Measurements from ENCODE around the gene ITPKB. TPM values are rescaled to one million over a fixed set of nuclear protein-coding genes. Genes with fewer than 3 reads are reported as not detected.

The ITPKB gene
- polyA plus RNA-seq, 1 of the 3 experiments (the other 2 are of a cell fraction) = 2.4 TPM

DNA sequence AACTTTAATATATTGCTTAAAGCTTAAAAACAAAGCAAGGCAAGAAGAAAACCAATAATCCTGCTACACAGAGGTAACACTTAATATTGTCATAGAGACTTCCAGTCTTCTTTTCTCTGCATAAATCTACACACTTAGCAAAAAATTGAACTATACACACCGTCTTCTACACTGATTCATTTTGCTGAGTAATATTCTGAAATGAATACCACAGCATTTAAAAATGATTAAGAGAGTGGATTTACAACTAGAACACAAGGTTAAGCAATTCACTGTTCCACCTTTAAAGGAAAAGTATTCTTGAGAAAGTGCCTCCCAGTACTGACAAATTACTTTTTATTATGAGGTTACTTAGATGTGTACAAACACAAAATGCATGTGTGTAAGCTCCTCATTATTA is 22.2 kb upstream of the ITPKB start:
- H3K79me2 ChIP-seq (ENCODE audit: insufficient read depth) = no peaks in the 10 kb centered on the region
- H4K20me1 ChIP-seq (ENCODE audit: insufficient read depth) = no peaks in the 10 kb centered on the region
- no peak overlapping the region for H3K4me2 ChIP-seq
- no peak for DNase-seq
- H3F3A ChIP-seq (replicated peaks; ENCODE audit: insufficient read depth) = no peaks in the 10 kb centered on the region
- no peaks in the 10 kb centered on the region for H3K36me3 ChIP-seq (replicated peaks in 1 of 2; ENCODE audit: control insufficient read depth in 1 of 2, insufficient read depth in 2 of 2, low read length in 1 of 2)
- H3K9ac ChIP-seq = no peak overlapping the region
- TF ChIP-seq TCF12 (IDR thresholded peaks at IDR 0.05) = no peak
- 19% methylated on average over 1 of the region's 1 CpG for WGBS (ENCODE audit: low lambda C conversion rate)
- H2AFZ ChIP-seq (ENCODE audit: low read depth) = no peak overlapping the region
- no peak overlapping the region for H3K27ac ChIP-seq (ENCODE audit: low read depth in 2 of 2, low read length in 1 of 2)
- no peaks in the 10 kb centered on the region for H3K9me2 ChIP-seq
- H3K4me1 ChIP-seq (ENCODE audit: control insufficient read depth in 1 of 2, insufficient read depth in 2 of 2, low read depth in 1 of 2, low read length in 1 of 2) = no peaks in the 10 kb centered on the region; a peak in 1 of 4 replicates
- H3K9me3 ChIP-seq = no peaks in the 10 kb centered on the region
- ChIA-PET POLR2A (no interaction called here), CTCF (no interaction called here)
- no peak overlapping the region for H3K4me3 ChIP-seq (ENCODE audit: low read depth in 2 of 2, low read length in 1 of 2)
- H3K27me3 ChIP-seq (ENCODE audit: insufficient read depth) = no peaks in the 10 kb centered on the region; the same call in 1 of the 2 replicates

DNA sequence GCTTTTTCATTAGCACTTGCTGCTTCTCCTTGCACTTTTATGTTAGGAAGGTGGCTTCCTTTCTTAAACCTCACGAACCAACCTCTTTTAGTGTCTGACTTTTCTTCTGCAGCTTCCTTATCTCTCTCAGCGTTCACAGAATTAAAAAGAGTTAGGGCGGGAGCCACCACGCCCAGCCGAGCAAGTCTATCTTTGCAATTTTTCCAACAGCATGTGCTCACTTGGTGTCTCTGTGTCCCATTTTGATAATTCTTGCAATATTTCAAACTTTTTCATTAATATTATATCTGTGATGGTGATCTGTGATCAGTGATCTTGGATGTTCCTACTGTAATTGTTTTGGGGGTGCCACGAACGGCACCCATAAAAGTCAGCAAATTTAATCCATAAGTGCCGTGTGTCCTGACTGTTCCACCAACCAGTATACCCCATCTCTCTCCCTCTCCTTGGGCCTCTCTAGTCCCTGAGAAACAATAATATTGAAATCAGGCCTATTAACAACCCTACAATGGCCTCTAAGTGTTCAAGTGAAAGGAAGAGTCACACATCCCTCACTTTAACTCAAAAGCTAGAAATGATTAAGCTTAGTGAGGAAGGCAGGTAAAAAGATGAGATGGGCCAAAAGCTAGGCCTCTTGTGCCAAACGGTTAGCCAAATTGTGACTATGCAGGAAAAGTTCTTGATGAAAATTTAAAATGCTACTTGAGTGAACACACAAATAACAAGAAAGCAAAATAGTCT is 15.9 kb upstream of the ITPKB start:
- no peaks in the 10 kb centered on the region for H3K9me3 ChIP-seq
- no peaks in the 10 kb centered on the region; the same call in 1 of the 2 replicates for H3K27me3 ChIP-seq (ENCODE audit: insufficient read depth)
- H3K4me1 ChIP-seq (ENCODE audit: control insufficient read depth in 1 of 2, insufficient read depth in 2 of 2, low read depth in 1 of 2, low read length in 1 of 2) = no peaks in the 10 kb centered on the region
- no peak overlapping the region for H3K4me2 ChIP-seq
- H4K20me1 ChIP-seq (ENCODE audit: insufficient read depth) = no peaks in the 10 kb centered on the region
- H3K79me2 ChIP-seq (ENCODE audit: insufficient read depth) = no peaks in the 10 kb centered on the region
- H2AFZ ChIP-seq (ENCODE audit: low read depth) = no peak overlapping the region
- POLR2A ChIA-PET = interaction anchor here (0.7 kb wide), 1 partner anchor 8 kb away, joined by 3 read pairs; no protein-coding TSS in a partner anchor
- DNase-seq = no peak
- no peaks in the 10 kb centered on the region for H3F3A ChIP-seq (replicated peaks; ENCODE audit: insufficient read depth)
- no peak overlapping the region for H3K9ac ChIP-seq
- no peak overlapping the region for H3K27ac ChIP-seq (ENCODE audit: low read depth in 2 of 2, low read length in 1 of 2)
- no peaks in the 10 kb centered on the region for H3K9me2 ChIP-seq
- CTCF ChIA-PET = interaction anchor here (1.2 kb wide), 2 partner anchors 43 to 52 kb away, joined by 3 read pairs; no protein-coding TSS in a partner anchor
- H3K36me3 ChIP-seq (replicated peaks in 1 of 2; ENCODE audit: control insufficient read depth in 1 of 2, insufficient read depth in 2 of 2, low read length in 1 of 2) = no peaks in the 10 kb centered on the region
- 74% methylated on average over 9 of the region's 9 CpGs for WGBS (ENCODE audit: low lambda C conversion rate)
- no peak overlapping the region for H3K4me3 ChIP-seq (ENCODE audit: low read depth in 2 of 2, low read length in 1 of 2)
- TF ChIP-seq, protein P1, sequence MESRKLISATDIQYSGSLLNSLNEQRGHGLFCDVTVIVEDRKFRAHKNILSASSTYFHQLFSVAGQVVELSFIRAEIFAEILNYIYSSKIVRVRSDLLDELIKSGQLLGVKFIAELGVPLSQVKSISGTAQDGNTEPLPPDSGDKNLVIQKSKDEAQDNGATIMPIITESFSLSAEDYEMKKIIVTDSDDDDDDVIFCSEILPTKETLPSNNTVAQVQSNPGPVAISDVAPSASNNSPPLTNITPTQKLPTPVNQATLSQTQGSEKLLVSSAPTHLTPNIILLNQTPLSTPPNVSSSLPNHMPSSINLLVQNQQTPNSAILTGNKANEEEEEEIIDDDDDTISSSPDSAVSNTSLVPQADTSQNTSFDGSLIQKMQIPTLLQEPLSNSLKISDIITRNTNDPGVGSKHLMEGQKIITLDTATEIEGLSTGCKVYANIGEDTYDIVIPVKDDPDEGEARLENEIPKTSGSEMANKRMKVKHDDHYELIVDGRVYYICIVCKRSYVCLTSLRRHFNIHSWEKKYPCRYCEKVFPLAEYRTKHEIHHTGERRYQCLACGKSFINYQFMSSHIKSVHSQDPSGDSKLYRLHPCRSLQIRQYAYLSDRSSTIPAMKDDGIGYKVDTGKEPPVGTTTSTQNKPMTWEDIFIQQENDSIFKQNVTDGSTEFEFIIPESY (IDR thresholded peaks at IDR 0.05; ENCODE audit: borderline replicate concordance, low read depth) = no peak
- TF ChIP-seq RCOR1 (IDR thresholded peaks at IDR 0.05; ENCODE audit: low read length) = no peak

DNA sequence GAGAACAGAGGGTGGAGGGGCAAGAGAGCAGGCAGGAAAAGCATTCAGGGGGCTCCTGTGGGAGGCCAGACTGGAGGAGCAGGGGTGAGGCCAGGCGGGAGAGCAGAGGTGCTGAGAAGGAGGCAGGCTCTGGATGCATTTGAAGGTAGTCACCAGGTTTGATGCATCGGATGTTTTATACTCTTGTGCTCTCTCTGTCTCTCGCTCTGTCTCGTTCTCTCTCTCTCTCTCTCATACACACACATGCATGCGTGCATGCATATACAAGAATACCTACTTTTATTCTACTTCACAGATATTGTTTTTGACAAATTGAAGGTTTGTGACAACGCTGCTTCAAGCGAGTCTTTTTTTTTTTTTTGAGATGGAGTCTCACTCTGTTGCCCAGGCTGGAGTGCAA is 15.0 kb upstream of the ITPKB start:
- no peaks in the 10 kb centered on the region for H3K4me1 ChIP-seq (ENCODE audit: control insufficient read depth in 1 of 2, insufficient read depth in 2 of 2, low read depth in 1 of 2, low read length in 1 of 2)
- no peaks in the 10 kb centered on the region for H3K9me3 ChIP-seq
- CTCF ChIA-PET = no interaction called here
- H3K27ac ChIP-seq (ENCODE audit: low read depth in 2 of 2, low read length in 1 of 2) = no peak overlapping the region
- no peaks in the 10 kb centered on the region; the same call in 1 of the 2 replicates for H3K27me3 ChIP-seq (ENCODE audit: insufficient read depth)
- POLR2A ChIA-PET = no interaction called here
- no peak overlapping the region for H2AFZ ChIP-seq (ENCODE audit: low read depth)
- H3K79me2 ChIP-seq (ENCODE audit: insufficient read depth) = no peaks in the 10 kb centered on the region
- no peak for DNase-seq
- no peak overlapping the region for H3K9ac ChIP-seq
- 80% methylated on average over 7 of the region's 7 CpGs for WGBS (ENCODE audit: low lambda C conversion rate)
- H3K9me2 ChIP-seq = no peaks in the 10 kb centered on the region
- H3K4me3 ChIP-seq (ENCODE audit: low read depth in 2 of 2, low read length in 1 of 2) = no peak overlapping the region
- H4K20me1 ChIP-seq (ENCODE audit: insufficient read depth) = no peaks in the 10 kb centered on the region
- no peaks in the 10 kb centered on the region for H3K36me3 ChIP-seq (replicated peaks in 1 of 2; ENCODE audit: control insufficient read depth in 1 of 2, insufficient read depth in 2 of 2, low read length in 1 of 2)
- no peaks in the 10 kb centered on the region for H3F3A ChIP-seq (replicated peaks; ENCODE audit: insufficient read depth)
- H3K4me2 ChIP-seq = no peak overlapping the region
- no peak for TF ChIP-seq EZH2phosphoT487 (IDR thresholded peaks at IDR 0.05; ENCODE audit: borderline replicate concordance, low read depth)
- TF ChIP-seq TAF1 (IDR thresholded peaks at IDR 0.05; ENCODE audit: borderline replicate concordance, low read depth, low read length) = no peak
- TF ChIP-seq MEF2A (IDR thresholded peaks at IDR 0.05; ENCODE audit: borderline replicate concordance, low read depth) = no peak
- no peak for TF ChIP-seq RFX5 (IDR thresholded peaks at IDR 0.05; ENCODE audit: low read length)
- TF ChIP-seq RAD21 (IDR thresholded peaks at IDR 0.05; ENCODE audit: low read length) = no peak
- no peak for TF ChIP-seq SMC3 (IDR thresholded peaks at IDR 0.05; ENCODE audit: low read depth, low read length)
- no peak for TF ChIP-seq MXI1 (IDR thresholded peaks at IDR 0.05; ENCODE audit: low read depth, low read length)
- TF ChIP-seq, protein P2, sequence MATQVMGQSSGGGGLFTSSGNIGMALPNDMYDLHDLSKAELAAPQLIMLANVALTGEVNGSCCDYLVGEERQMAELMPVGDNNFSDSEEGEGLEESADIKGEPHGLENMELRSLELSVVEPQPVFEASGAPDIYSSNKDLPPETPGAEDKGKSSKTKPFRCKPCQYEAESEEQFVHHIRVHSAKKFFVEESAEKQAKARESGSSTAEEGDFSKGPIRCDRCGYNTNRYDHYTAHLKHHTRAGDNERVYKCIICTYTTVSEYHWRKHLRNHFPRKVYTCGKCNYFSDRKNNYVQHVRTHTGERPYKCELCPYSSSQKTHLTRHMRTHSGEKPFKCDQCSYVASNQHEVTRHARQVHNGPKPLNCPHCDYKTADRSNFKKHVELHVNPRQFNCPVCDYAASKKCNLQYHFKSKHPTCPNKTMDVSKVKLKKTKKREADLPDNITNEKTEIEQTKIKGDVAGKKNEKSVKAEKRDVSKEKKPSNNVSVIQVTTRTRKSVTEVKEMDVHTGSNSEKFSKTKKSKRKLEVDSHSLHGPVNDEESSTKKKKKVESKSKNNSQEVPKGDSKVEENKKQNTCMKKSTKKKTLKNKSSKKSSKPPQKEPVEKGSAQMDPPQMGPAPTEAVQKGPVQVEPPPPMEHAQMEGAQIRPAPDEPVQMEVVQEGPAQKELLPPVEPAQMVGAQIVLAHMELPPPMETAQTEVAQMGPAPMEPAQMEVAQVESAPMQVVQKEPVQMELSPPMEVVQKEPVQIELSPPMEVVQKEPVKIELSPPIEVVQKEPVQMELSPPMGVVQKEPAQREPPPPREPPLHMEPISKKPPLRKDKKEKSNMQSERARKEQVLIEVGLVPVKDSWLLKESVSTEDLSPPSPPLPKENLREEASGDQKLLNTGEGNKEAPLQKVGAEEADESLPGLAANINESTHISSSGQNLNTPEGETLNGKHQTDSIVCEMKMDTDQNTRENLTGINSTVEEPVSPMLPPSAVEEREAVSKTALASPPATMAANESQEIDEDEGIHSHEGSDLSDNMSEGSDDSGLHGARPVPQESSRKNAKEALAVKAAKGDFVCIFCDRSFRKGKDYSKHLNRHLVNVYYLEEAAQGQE (IDR thresholded peaks at IDR 0.05; ENCODE audit: low read depth, low read length) = no peak
- no peak for TF ChIP-seq GABPA (IDR thresholded peaks at IDR 0.05; ENCODE audit: low read depth)
- TF ChIP-seq, protein P3, sequence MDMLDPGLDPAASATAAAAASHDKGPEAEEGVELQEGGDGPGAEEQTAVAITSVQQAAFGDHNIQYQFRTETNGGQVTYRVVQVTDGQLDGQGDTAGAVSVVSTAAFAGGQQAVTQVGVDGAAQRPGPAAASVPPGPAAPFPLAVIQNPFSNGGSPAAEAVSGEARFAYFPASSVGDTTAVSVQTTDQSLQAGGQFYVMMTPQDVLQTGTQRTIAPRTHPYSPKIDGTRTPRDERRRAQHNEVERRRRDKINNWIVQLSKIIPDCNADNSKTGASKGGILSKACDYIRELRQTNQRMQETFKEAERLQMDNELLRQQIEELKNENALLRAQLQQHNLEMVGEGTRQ (IDR thresholded peaks at IDR 0.05; ENCODE audit: borderline replicate concordance, low read depth, low read length) = no peak
- no peak for TF ChIP-seq RCOR1 (IDR thresholded peaks at IDR 0.05; ENCODE audit: low read length)
- no peak for TF ChIP-seq JUND (IDR thresholded peaks at IDR 0.05)
- TF ChIP-seq GATA2 (CRISPR knock-in tag; IDR thresholded peaks at IDR 0.05) = no peak
- TF ChIP-seq POLR2AphosphoS5 (IDR thresholded peaks at IDR 0.05; ENCODE audit: low read depth, low read length) = no peak
